Keratinocyte (primary cell): ENCODE measurements around the gene PRRX1.

Source experiments
- EZH2 ChIP-seq: IDR thresholded peaks from one replicate; pipeline ENCODE4 v1.6.1; 2012; ENCODE audit warnings: inconsistent platforms, mild to moderate bottlenecking, low read length, moderate library complexity
- TF ChIP-seq, protein P1 (sequence below), 3 experiments: IDR thresholded peaks in 1 of 3; conservative IDR thresholded peaks in 1 of 3; optimal IDR thresholded peaks in 1 of 3; 2 replicates in 2 of 3; 3 replicates in 1 of 3; pipeline versions ENCODE3 to v1.5.1; 2011; ENCODE audit warnings: low read length in 3 of 3, mild to moderate bottlenecking in 3 of 3, moderate library complexity in 2 of 3, control low read depth in 1 of 3, inconsistent platforms in 1 of 3; ENCODE audit not compliant: insufficient read depth in 2 of 3; ENCODE audit errors: extremely low read depth in 1 of 3

DNA sequence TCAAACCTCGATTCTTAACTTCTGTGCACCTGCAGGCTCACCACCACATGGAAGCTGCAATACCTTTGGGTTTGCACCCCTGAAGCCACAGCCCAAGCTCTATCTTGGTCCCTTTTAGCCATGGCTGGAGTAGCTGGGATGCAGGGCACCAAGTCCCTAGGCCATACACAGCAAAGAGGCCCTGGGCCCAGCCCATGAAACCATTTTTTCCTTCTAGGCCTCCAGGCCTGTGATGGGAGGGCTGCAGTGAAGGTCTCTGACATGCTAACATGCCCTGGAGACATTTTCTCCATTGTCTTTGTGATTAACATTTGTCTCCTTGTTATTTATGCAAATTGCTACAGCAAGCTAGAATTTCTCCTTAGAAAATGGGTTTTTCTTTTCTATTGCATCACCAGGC lies 79.2 kb downstream of the PRRX1 start:
- TF ChIP-seq, protein P1, sequence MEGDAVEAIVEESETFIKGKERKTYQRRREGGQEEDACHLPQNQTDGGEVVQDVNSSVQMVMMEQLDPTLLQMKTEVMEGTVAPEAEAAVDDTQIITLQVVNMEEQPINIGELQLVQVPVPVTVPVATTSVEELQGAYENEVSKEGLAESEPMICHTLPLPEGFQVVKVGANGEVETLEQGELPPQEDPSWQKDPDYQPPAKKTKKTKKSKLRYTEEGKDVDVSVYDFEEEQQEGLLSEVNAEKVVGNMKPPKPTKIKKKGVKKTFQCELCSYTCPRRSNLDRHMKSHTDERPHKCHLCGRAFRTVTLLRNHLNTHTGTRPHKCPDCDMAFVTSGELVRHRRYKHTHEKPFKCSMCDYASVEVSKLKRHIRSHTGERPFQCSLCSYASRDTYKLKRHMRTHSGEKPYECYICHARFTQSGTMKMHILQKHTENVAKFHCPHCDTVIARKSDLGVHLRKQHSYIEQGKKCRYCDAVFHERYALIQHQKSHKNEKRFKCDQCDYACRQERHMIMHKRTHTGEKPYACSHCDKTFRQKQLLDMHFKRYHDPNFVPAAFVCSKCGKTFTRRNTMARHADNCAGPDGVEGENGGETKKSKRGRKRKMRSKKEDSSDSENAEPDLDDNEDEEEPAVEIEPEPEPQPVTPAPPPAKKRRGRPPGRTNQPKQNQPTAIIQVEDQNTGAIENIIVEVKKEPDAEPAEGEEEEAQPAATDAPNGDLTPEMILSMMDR (optimal IDR thresholded peaks at IDR 0.05 in 1 of 3, IDR thresholded peaks at IDR 0.05 in 1 of 3, conservative IDR thresholded peaks at IDR 0.05 in 1 of 3; ENCODE audit: extremely low read depth in 1 of 3, insufficient read depth in 2 of 3, low read length in 3 of 3) = no peak
- TF ChIP-seq EZH2 = no peak
